ENCODE measurements around the gene SYNJ2. TPM values are rescaled to one million over a fixed set of nuclear protein-coding genes. Genes with fewer than 3 reads are reported as not detected.
A peak's percentile ranks its signal among the peaks of the same experiment; 100 is the strongest.

The SYNJ2 gene
- total and polyA plus RNA-seq, 3 experiments from 2014 or later = 8.7 to 17.5 (median 16.7) TPM

DNA sequence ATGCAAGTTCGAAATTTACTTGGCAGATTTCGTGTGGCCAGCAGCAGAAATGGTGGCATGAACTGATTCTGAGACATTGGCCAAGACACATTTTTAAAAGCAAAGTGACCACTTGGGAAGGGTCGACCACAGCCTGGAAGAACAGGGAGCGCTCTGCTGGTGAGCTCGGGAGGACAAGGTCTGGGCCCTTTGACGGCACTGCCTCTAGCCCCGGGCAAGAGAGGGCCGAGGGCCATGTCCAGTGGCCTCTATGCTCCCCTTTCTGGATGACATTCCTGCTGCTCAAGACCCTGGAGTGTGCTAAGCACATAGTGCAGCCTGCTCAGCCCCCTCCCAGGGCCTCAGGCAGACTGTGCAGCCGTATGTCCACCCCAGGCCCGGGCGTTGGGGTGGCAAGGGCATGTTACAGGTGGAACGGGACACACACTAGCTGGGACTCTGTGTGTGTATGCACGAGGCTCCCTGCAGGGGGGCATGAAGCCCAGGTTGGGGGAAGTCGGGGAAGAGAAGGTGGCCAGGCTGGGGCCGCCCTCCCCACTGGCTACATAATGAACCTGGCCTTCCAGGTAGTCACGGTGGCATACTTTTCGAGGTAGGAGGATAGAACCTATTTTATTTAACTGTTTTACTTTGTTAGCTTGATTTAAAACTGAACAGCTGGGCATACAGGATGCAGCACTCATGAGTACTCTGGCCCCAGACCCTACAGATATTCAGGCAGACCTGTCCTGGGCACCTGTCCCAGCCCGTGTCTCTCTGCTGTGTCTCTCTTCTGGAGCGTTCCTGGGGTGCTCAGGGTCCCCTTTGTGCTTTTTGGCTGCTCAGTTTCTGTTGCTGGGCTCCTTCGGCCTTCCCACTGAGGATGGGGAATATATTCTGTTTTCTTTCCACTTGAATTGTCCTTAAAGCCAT lies 6.4 kb downstream of the SYNJ2 start:
- Histone ChIP-seq H3K9me3 (ENCODE audit: low read length) (no peaks in the 10 kb centered on the region), H3K4me1 (ENCODE audit: insufficient read depth, low read length) (peaks cover 54% of the 10 kb centered on the region), H3K27ac (ENCODE audit: low read depth, low read length) (no peak overlapping the region), H3K4me3 (ENCODE audit: low read length) (no peak overlapping the region), H3K36me3 (ENCODE audit: insufficient read depth, low read length) (no peaks in the 10 kb centered on the region), H3K27me3 (ENCODE audit: insufficient read depth, low read length, poor library complexity, severe bottlenecking) (no peaks in the 10 kb centered on the region)
- H3K9me3 Mint-ChIP-seq = no peaks in the 10 kb centered on the region
- CTCF ChIA-PET = interaction anchor here (1.4 kb wide), 1 partner anchor 38 kb away, joined by 4 read pairs; no protein-coding TSS in a partner anchor
- peaks cover 37 to 52% (median 49%) of the 10 kb centered on the region in 3 donors for H3K4me1 Mint-ChIP-seq
- no peaks in the 10 kb centered on the region for H3K27me3 Mint-ChIP-seq
- DNase-seq = no peak
- POLR2A ChIA-PET = no interaction called here
- H3K36me3 Mint-ChIP-seq = peaks cover 0 to 2% (median 0%) of the 10 kb centered on the region in 3 donors
- no peak overlapping the region for H3K4me3 Mint-ChIP-seq
- H3K27ac Mint-ChIP-seq = peak overlapping the region in 2 of 8 donors; percentile 22 to 86

- no peak for DNase-seq
- Mint-ChIP-seq H3K4me1 (peaks cover 32 to 52% (median 48%) of the 10 kb centered on the region in 3 donors), H3K27ac (peak overlapping the region in 1 of 8 donors; percentile 27), H3K4me3 (no peak overlapping the region), H3K9me3 (no peaks in the 10 kb centered on the region), H3K27me3 (no peaks in the 10 kb centered on the region), H3K36me3 (peaks cover 0 to 2% (median 0%) of the 10 kb centered on the region in 3 donors)
- Histone ChIP-seq H3K4me1 (ENCODE audit: insufficient read depth, low read length) (peaks cover 48% of the 10 kb centered on the region), H3K27me3 (ENCODE audit: insufficient read depth, low read length, poor library complexity, severe bottlenecking) (no peaks in the 10 kb centered on the region), H3K27ac (ENCODE audit: low read depth, low read length) (no peak overlapping the region), H3K36me3 (ENCODE audit: insufficient read depth, low read length) (no peaks in the 10 kb centered on the region), H3K9me3 (ENCODE audit: low read length) (no peaks in the 10 kb centered on the region), H3K4me3 (ENCODE audit: low read length) (no peak overlapping the region)
- ChIA-PET POLR2A (interaction anchor here (0.6 kb wide), 1 partner anchor 83 kb away, joined by 3 read pairs; no protein-coding TSS in a partner anchor), CTCF (interaction anchor here (1.4 kb wide), 1 partner anchor 38 kb away, joined by 4 read pairs; no protein-coding TSS in a partner anchor)
These were observed 7.0 kb downstream of the SYNJ2 start for GRCh38 chr6:157988700-157989063.

GRCh38 chr6:157989541-157990289 lies 8.1 kb downstream of the SYNJ2 start:
- no peak overlapping the region for H3K4me3 Mint-ChIP-seq
- POLR2A ChIA-PET = no interaction called here
- no peak overlapping the region for H3K27ac ChIP-seq (ENCODE audit: low read depth, low read length)
- CTCF ChIA-PET = interaction anchor here (1.0 kb wide), 2 partner anchors 14 to 36 kb away, joined by 3 to 5 read pairs; no protein-coding TSS in a partner anchor
- H3K4me1 ChIP-seq (ENCODE audit: insufficient read depth, low read length) = peaks cover 47% of the 10 kb centered on the region
- DNase-seq = no peak
- peaks cover 0 to 4% (median 0%) of the 10 kb centered on the region in 3 donors for H3K36me3 Mint-ChIP-seq
- peaks cover 26 to 47% (median 45%) of the 10 kb centered on the region in 3 donors for H3K4me1 Mint-ChIP-seq
- peak overlapping the region in 5 of 8 donors; percentile 12 to 88 (median 74) for H3K27ac Mint-ChIP-seq
- H3K36me3 ChIP-seq (ENCODE audit: insufficient read depth, low read length) = no peaks in the 10 kb centered on the region
- H3K27me3 Mint-ChIP-seq = no peaks in the 10 kb centered on the region
- peak overlapping the region; percentile 40 for H3K4me3 ChIP-seq (ENCODE audit: low read length)
- H3K27me3 ChIP-seq (ENCODE audit: insufficient read depth, low read length, poor library complexity, severe bottlenecking) = no peaks in the 10 kb centered on the region
- no peaks in the 10 kb centered on the region for H3K9me3 Mint-ChIP-seq
- H3K9me3 ChIP-seq (ENCODE audit: low read length) = no peaks in the 10 kb centered on the region

DNA sequence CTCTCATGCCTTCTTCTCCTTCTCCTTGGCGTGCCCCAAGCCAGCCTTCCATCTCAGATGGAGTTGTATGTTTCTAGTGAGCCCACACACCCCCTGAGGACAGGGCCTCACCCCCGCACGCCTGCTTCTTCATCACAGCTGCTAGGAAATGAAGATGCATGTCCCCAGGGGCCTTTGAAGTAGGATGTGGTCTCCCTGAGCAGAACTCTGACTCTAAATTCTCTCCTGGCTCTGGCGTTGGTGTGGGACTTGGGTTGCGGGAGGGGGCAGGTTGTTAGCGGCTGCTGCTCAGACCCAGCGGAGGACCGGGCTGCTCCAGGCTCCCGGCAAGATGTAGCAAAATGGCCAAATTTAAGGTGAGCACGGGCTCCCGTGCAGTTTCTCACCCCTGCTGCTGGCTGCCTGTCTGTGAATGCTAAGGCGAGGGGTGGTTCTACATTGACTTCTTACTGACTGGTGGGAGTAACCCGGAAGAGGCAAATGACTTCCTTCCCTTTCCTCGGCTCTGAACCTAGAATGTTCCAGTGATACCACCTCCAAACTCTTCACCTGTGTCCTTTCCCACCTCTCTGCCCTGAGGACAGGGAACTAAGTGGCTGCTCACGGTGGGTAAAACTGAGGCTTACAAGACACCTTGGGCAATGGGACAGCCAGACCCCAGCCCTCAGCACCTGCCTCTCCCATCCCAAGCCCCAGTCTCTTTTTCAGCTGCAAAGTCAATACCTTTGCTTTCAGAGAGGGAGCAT lies 8.8 kb downstream of the SYNJ2 start:
- Histone ChIP-seq H3K27me3 (ENCODE audit: insufficient read depth, low read length, poor library complexity, severe bottlenecking) (no peaks in the 10 kb centered on the region), H3K27ac (ENCODE audit: low read depth, low read length) (no peak overlapping the region), H3K9me3 (ENCODE audit: low read length) (no peaks in the 10 kb centered on the region), H3K36me3 (ENCODE audit: insufficient read depth, low read length) (no peaks in the 10 kb centered on the region), H3K4me1 (ENCODE audit: insufficient read depth, low read length) (peaks cover 39% of the 10 kb centered on the region), H3K4me3 (ENCODE audit: low read length) (peak overlapping the region; percentile 40)
- peak in 2 of 5 donors; percentile 14 to 55 for DNase-seq
- Mint-ChIP-seq H3K27ac (peak overlapping the region in 7 of 8 donors; percentile 8 to 91 (median 83)), H3K27me3 (no peaks in the 10 kb centered on the region), H3K36me3 (peaks cover 0 to 4% (median 0%) of the 10 kb centered on the region in 3 donors), H3K4me3 (peak overlapping the region in 5 of 7 donors; percentile 36 to 82 (median 73)), H3K9me3 (no peaks in the 10 kb centered on the region), H3K4me1 (peaks cover 18 to 42% (median 41%) of the 10 kb centered on the region in 3 donors)
- ChIA-PET POLR2A (no interaction called here), CTCF (interaction anchor here (1.0 kb wide), 2 partner anchors 14 to 35 kb away, joined by 3 to 5 read pairs; no protein-coding TSS in a partner anchor)

DNA sequence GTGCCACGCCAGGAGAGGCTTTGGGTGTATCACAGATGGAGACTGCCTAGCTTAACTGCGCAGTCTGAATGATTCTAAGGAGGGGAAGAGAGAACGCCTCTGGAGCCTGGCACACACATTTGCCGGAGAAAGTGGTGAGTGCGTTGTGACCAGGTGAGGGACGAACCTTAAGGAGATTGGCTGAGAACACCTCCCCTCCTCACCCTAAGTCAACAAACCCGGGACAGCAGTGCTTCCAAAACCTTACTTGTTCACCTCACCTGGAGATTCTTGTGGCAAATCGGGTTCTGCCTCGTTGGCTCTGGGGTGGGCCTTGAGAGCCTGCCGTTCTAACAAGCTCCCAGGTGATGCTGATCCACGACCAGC lies 9.4 kb downstream of the SYNJ2 start:
- DNase-seq = no peak
- H3K4me3 Mint-ChIP-seq = peak overlapping the region in 2 of 7 donors; percentile 60 to 73
- no peak overlapping the region for H3K27ac ChIP-seq (ENCODE audit: low read depth, low read length)
- peaks cover 19 to 45% (median 42%) of the 10 kb centered on the region in 3 donors for H3K4me1 Mint-ChIP-seq
- no peaks in the 10 kb centered on the region for H3K9me3 Mint-ChIP-seq
- H3K36me3 ChIP-seq (ENCODE audit: insufficient read depth, low read length) = no peaks in the 10 kb centered on the region
- no peaks in the 10 kb centered on the region for H3K27me3 ChIP-seq (ENCODE audit: insufficient read depth, low read length, poor library complexity, severe bottlenecking)
- POLR2A ChIA-PET = no interaction called here
- CTCF ChIA-PET = no interaction called here
- H3K4me1 ChIP-seq (ENCODE audit: insufficient read depth, low read length) = peaks cover 39% of the 10 kb centered on the region
- no peaks in the 10 kb centered on the region for H3K27me3 Mint-ChIP-seq
- peak overlapping the region in 1 of 8 donors; percentile 88 for H3K27ac Mint-ChIP-seq
- no peaks in the 10 kb centered on the region for H3K9me3 ChIP-seq (ENCODE audit: low read length)
- peaks cover 0 to 4% (median 0%) of the 10 kb centered on the region in 3 donors for H3K36me3 Mint-ChIP-seq
- no peak overlapping the region for H3K4me3 ChIP-seq (ENCODE audit: low read length)

DNA sequence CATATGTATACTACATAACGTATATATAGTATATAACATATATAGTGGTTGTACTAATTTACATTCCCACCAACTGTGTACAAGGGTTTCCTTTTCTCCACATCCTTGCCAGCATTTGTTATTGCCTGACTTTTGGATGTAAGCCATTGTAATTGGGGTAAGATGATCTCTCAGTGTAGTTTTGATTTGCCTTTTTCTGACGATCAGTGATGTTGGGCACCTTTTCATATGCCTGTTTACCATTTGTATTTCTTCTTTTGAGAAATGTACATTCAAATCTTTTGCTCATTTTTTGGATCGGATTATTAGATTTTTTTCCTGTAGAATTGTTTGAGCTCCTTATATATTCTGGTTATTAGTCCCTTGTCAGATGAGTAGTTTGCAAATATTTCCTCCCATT lies 11.4 kb downstream of the SYNJ2 start:
- Mint-ChIP-seq H3K36me3 (peaks cover 0 to 6% (median 0%) of the 10 kb centered on the region in 3 donors), H3K4me3 (no peak overlapping the region), H3K27ac (no peak overlapping the region), H3K4me1 (peaks cover 27 to 50% (median 50%) of the 10 kb centered on the region in 3 donors), H3K27me3 (no peaks in the 10 kb centered on the region), H3K9me3 (no peaks in the 10 kb centered on the region)
- H3K36me3 ChIP-seq (ENCODE audit: insufficient read depth, low read length) = no peaks in the 10 kb centered on the region
- no peaks in the 10 kb centered on the region for H3K27me3 ChIP-seq (ENCODE audit: insufficient read depth, low read length, poor library complexity, severe bottlenecking)
- no peak overlapping the region for H3K27ac ChIP-seq (ENCODE audit: low read depth, low read length)
- H3K9me3 ChIP-seq (ENCODE audit: low read length) = no peaks in the 10 kb centered on the region
- ChIA-PET POLR2A (interaction anchor here (0.6 kb wide), 1 partner anchor 806 kb away, joined by 5 read pairs; no protein-coding TSS in a partner anchor), CTCF (interaction anchor here (0.8 to 3.2 kb wide), 3 partner anchors 11 to 33 kb away, joined by 3 to 12 read pairs (median 3); partner anchors contain the start of gene SYNJ2)
- peaks cover 39% of the 10 kb centered on the region for H3K4me1 ChIP-seq (ENCODE audit: insufficient read depth, low read length)
- H3K4me3 ChIP-seq (ENCODE audit: low read length) = no peak overlapping the region
- no peak for DNase-seq

GRCh38 chr6:157994125-157994795 lies 12.6 kb downstream of the SYNJ2 start:
- Mint-ChIP-seq H3K27me3 (peaks cover 0 to 2% of the 10 kb centered on the region in 2 donors), H3K4me3 (no peak overlapping the region), H3K4me1 (peaks cover 31 to 44% (median 43%) of the 10 kb centered on the region in 3 donors), H3K27ac (peak overlapping the region in 1 of 8 donors; percentile 39), H3K36me3 (peaks cover 0 to 6% (median 0%) of the 10 kb centered on the region in 3 donors), H3K9me3 (no peaks in the 10 kb centered on the region)
- no peak overlapping the region for H3K27ac ChIP-seq (ENCODE audit: low read depth, low read length)
- no peaks in the 10 kb centered on the region for H3K27me3 ChIP-seq (ENCODE audit: insufficient read depth, low read length, poor library complexity, severe bottlenecking)
- ChIA-PET CTCF (interaction anchor here (1.0 to 3.2 kb wide), 2 partner anchors 9 to 32 kb away, joined by 3 to 12 read pairs; no protein-coding TSS in a partner anchor), POLR2A (no interaction called here)
- no peaks in the 10 kb centered on the region for H3K36me3 ChIP-seq (ENCODE audit: insufficient read depth, low read length)
- peaks cover 29% of the 10 kb centered on the region for H3K4me1 ChIP-seq (ENCODE audit: insufficient read depth, low read length)
- H3K9me3 ChIP-seq (ENCODE audit: low read length) = no peaks in the 10 kb centered on the region
- H3K4me3 ChIP-seq (ENCODE audit: low read length) = no peak overlapping the region
- no peak for DNase-seq

All from CD8-positive, alpha-beta memory T cell (primary cell).